Smooth muscle cell of the umbilical artery (primary cell): ENCODE results near the gene OS9. TPM values are rescaled to one million over a fixed set of nuclear protein-coding genes. Genes with fewer than 3 reads are reported as not detected.

Experiments
- total RNA-seq: library from RNA; depleted of rRNA; stranded (reverse); fragments of >200 nt; gene quantifications from 2 replicates; pipeline ENCODE4 v1.2.3, GENCODE V29; 2014

The OS9 gene
- total RNA-seq: 386 and 569 TPM in 2 replicates

GRCh38 chr12:57693659-57694458 is at the start of gene OS9:
Gene OS9 (plus strand): TSS chr12:57694132. CDS start chr12:57694162, 30 bp downstream.

GRCh38 chr12:57738661-57739237 is 44.8 kb downstream of the OS9 start, which contains the start of gene AGAP2:
Gene AGAP2 (minus strand): TSS chr12:57738742. CDS start chr12:57738246, 496 bp downstream.

GRCh38 chr12:57744777-57745484 is 51.0 kb downstream of the OS9 start, which contains the start of gene TSPAN31:
Gene TSPAN31 (plus strand): TSS chr12:57745039. CDS start chr12:57745155, 116 bp downstream.

GRCh38 chr12:57751788-57752667 is 58.1 kb downstream of the OS9 start, which contains the start of gene CDK4:
Gene CDK4 (minus strand): TSS chr12:57752310. CDS start chr12:57751717, 593 bp downstream.

GRCh38 chr12:57754411-57755193 is 60.7 kb downstream of the OS9 start, which contains the start of gene MARCHF9:
Gene MARCHF9 (plus strand): TSS chr12:57755103. CDS start chr12:57755529, 426 bp downstream.

GRCh38 chr12:57766464-57767304 is 72.8 kb downstream of the OS9 start, which contains the start of gene CYP27B1:
Gene CYP27B1 (minus strand): TSS chr12:57767078. CDS start chr12:57767041, 37 bp downstream.

Other genes with a start within 250 kb of the OS9 start
- gene INHBE, start 238.8 kb upstream of the OS9 start, total RNA-seq: 2.3 and 7.4 TPM in 2 replicates
- 0.30 and 0.74 TPM in 2 replicates for gene GLI1, start 234.3 kb upstream of the OS9 start, total RNA-seq
- 0.14 TPM in 1 of 2 replicates, not detected in the other for gene ARHGAP9, start 214.3 kb upstream of the OS9 start, total RNA-seq
- gene MARS1, start 206.1 kb upstream of the OS9 start, total RNA-seq: 169 and 173 TPM in 2 replicates
- gene DDIT3, start 173.6 kb upstream of the OS9 start, total RNA-seq: 26.5 and 96.8 TPM in 2 replicates
- 4.5 and 12.5 TPM in 2 replicates for gene MBD6, start 171.3 kb upstream of the OS9 start, total RNA-seq
- gene DCTN2, start 146.9 kb upstream of the OS9 start, total RNA-seq: 81.4 and 125 TPM in 2 replicates
- gene KIF5A, start 144.1 kb upstream of the OS9 start, total RNA-seq: 0.59 and 1.6 TPM in 2 replicates
- 16.6 and 31.5 TPM in 2 replicates for gene PIP4K2C, start 102.9 kb upstream of the OS9 start, total RNA-seq
- 20.5 and 22.9 TPM in 2 replicates for gene DTX3, start 89.3 kb upstream of the OS9 start, total RNA-seq
- 29.2 and 36.2 TPM in 2 replicates for gene ARHGEF25, start 82.7 kb upstream of the OS9 start, total RNA-seq
- 3.3 and 7.1 TPM in 2 replicates for gene B4GALNT1, start 60.9 kb upstream of the OS9 start, total RNA-seq
- 0.23 and 0.30 TPM in 2 replicates for gene AGAP2, start 44.6 kb downstream of the OS9 start, total RNA-seq
- gene TSPAN31, start 50.9 kb downstream of the OS9 start, total RNA-seq: 48.1 and 80.5 TPM in 2 replicates
- 157 and 222 TPM in 2 replicates for gene CDK4, start 58.2 kb downstream of the OS9 start, total RNA-seq
- 1.7 and 3.3 TPM in 2 replicates for gene MARCHF9, start 61.0 kb downstream of the OS9 start, total RNA-seq
- gene CYP27B1, start 72.9 kb downstream of the OS9 start, total RNA-seq: 0.59 and 0.74 TPM in 2 replicates
- 2.7 and 6.1 TPM in 2 replicates for gene METTL1, start 78.0 kb downstream of the OS9 start, total RNA-seq
- gene EEF1AKMT3, start 78.5 kb downstream of the OS9 start, total RNA-seq: 4.7 and 7.4 TPM in 2 replicates
- 13.1 and 15.5 TPM in 2 replicates for gene TSFM, start 88.7 kb downstream of the OS9 start, total RNA-seq
- gene AVIL, start 124.6 kb downstream of the OS9 start, total RNA-seq: 2.0 and 4.2 TPM in 2 replicates
- 38.6 and 54.2 TPM in 2 replicates for gene CTDSP2, start 152.6 kb downstream of the OS9 start, total RNA-seq
- gene ATP23, start 247.4 kb downstream of the OS9 start, total RNA-seq: 6.8 and 7.9 TPM in 2 replicates